Rectal smooth muscle tissue (tissue), 1 donor: ENCODE measurements around the gene LRFN3.
"Not testable (repeated sequence)": the region's sequence is repeated elsewhere in the genome, so short reads cannot be mapped to it uniquely, and the experiment has no call there.

Experiments
- H3K27ac ChIP-seq: one replicate; pipeline ENCODE4 v1.7.0; 2013; ENCODE audit warnings: low read depth, low read length, inconsistent platforms
- H3K27me3 ChIP-seq: one replicate; pipeline ENCODE4 v1.7.0; 2013; ENCODE audit warnings: low read length; ENCODE audit not compliant: control insufficient read depth, insufficient read depth
- H3K36me3 ChIP-seq: one replicate; pipeline ENCODE4 v1.7.0; 2013; ENCODE audit warnings: low read length; ENCODE audit not compliant: control insufficient read depth, insufficient read depth
- H3K4me1 ChIP-seq: one replicate; pipeline ENCODE4 v1.7.0; 2013; ENCODE audit warnings: low read length; ENCODE audit not compliant: control insufficient read depth, insufficient read depth
- H3K4me3 ChIP-seq: one replicate; pipeline ENCODE4 v1.7.0; 2013; ENCODE audit warnings: low read length
- H3K9ac ChIP-seq: one replicate; pipeline ENCODE4 v1.7.0; 2013; ENCODE audit warnings: low read length

Gene LRFN3

DNA sequence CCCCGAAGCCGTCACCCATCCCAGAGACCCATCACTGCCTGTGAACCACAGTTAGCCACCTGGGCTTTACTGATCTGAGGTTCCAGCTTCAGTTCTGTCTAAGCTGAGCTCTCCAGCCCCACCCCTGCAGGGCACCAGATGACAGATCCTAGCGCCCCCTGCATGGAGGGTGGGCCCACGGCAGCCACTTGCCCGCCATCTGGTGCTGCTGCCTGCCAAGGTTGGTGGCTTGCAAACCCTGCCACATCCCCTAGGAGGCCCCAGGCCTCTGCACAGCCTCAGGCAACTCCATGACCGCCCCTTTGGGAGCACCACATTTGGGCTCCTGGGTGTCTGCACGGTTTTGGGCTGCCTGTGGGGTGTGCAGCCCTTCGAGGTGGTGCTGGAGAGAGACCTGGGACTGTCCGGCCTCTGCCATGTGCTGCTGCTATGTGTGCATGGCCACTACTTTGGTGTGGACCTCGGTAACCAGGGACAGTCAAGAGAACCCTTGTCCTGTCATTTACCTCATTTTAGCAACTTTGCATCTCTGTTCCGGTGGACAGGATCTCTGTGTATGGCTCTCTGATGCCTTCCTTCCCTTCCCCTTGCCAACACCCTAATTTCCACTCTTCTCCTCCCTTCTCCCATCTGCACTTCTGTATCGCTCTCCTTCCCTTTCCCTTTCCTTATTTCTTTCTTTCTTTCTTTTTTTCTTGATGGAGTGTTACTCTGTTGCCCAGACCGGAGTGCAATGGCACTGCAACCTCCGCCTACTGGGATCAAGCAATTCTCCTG lies 41.5 kb downstream of the LRFN3 start:
- H3K4me3 ChIP-seq, result no peak overlapping the region
- H3K4me1 ChIP-seq, result no peaks in the 10 kb centered on the region
- no peak overlapping the region for H3K9ac ChIP-seq
- H3K27ac ChIP-seq, result no peak overlapping the region
- H3K36me3 ChIP-seq, result no peaks in the 10 kb centered on the region
- H3K27me3 ChIP-seq, result peaks cover 7% of the 10 kb centered on the region

DNA sequence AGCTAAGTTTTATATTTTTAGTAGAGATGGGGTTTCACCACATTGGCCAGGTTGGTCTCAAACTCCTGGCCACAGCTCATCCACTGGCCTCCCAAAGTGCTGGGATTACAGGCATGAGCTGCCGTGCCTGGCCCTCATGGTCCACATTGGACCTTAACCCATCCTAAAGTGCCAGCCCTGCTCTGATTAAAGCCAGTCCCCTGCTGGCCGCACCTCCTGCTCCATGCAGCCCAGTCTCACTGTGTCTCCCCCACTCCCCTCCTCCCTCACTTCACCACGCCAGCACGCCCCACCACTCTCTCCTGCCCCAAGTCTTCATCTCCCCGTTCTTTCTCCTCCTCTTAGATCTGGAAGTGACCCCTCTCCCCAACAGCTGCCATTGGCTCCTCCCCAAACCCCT lies 42.1 kb downstream of the LRFN3 start:
- Histone ChIP-seq H3K9ac (no peak overlapping the region), H3K27ac (no peak overlapping the region), H3K4me1 (no peaks in the 10 kb centered on the region), H3K27me3 (peaks cover 7% of the 10 kb centered on the region), H3K36me3 (no peaks in the 10 kb centered on the region), H3K4me3 (no peak overlapping the region)

- Histone ChIP-seq H3K9ac (no peak overlapping the region), H3K4me3 (no peak overlapping the region), H3K4me1 (no peaks in the 10 kb centered on the region), H3K36me3 (no peaks in the 10 kb centered on the region), H3K27ac (no peak overlapping the region), H3K27me3 (peaks cover 7% of the 10 kb centered on the region)
Observed at GRCh38 chr19:35978832-35979365, 42.7 kb downstream of the LRFN3 start.

DNA sequence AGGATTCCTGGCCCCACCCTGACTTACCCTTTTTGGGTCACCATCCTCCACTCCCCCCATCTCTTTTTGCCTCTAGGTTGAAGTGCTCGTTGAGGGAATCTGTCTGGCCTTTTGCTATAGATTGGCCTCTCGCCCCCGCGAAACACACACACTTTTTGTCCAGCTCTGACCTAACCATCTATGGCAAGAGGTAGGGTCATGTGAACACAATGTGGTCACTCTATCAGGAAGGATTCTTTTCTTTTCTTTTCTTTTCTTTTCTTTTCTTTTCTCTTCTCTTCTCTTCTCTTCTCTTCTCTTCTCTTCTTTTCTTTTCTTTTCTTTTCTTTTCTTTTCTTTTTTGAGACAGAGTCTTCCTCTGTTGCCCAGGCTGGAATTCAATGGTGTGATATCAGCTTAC lies 44.8 kb downstream of the LRFN3 start:
- not testable (repeated sequence) for H3K36me3 ChIP-seq, H3K4me3 ChIP-seq, H3K27ac ChIP-seq, H3K27me3 ChIP-seq, H3K4me1 ChIP-seq, H3K9ac ChIP-seq

DNA sequence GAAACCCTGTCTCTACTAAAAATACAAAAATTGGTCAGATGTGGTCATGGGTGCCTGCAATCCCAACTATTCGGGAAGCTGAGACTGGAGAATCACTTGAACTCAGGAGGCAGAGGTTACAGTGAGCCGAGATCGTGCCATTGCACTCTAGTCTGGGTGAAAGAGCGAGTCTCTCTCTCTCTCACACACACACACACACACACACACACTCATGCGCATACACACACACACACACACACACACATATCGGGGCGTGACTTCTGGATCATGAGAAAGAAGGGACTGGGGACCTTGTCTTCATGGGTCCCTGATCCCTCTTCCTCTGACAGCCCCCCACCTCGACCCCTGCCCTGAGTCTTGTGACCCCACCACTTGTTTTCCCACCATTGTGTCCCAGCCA lies 47.0 kb downstream of the LRFN3 start:
- H3K4me3 ChIP-seq, result no peak overlapping the region
- H3K36me3 ChIP-seq, result no peaks in the 10 kb centered on the region
- no peak overlapping the region for H3K27ac ChIP-seq
- no peak overlapping the region for H3K9ac ChIP-seq
- H3K4me1 ChIP-seq, result no peaks in the 10 kb centered on the region
- peaks cover 12% of the 10 kb centered on the region for H3K27me3 ChIP-seq

GRCh38 chr19:35986111-35986510 lies 49.9 kb downstream of the LRFN3 start:
- Histone ChIP-seq H3K4me3 (no peak overlapping the region), H3K27ac (no peak overlapping the region)

GRCh38 chr19:35986664-35987570 lies 50.7 kb downstream of the LRFN3 start:
- Histone ChIP-seq H3K27ac (no peak overlapping the region), H3K27me3 (peaks cover 8% of the 10 kb centered on the region), H3K4me1 (no peaks in the 10 kb centered on the region), H3K9ac (no peak overlapping the region), H3K4me3 (no peak overlapping the region), H3K36me3 (no peaks in the 10 kb centered on the region)

More at GRCh38 chr19:35986111-35986510, 49.9 kb downstream of the LRFN3 start:
- Histone ChIP-seq H3K9ac (no peak overlapping the region), H3K27me3 (peaks cover 8% of the 10 kb centered on the region), H3K36me3 (no peaks in the 10 kb centered on the region), H3K4me1 (no peaks in the 10 kb centered on the region)

DNA sequence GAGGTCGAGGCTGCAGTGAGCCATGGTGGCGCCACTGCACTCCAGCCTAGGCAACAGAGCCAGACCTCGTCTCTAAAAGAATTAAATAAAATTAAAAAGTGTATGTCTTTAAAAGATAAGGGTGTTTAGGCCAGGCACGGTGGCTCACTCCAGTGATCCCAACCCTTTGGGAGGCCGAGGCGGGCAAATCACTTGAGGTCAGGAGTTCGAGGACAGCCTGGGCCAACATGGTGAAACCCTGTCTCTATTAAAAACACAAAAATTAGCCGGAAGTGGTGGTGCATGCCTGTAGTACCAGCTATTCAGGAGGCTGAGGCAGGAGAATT lies 51.4 kb downstream of the LRFN3 start:
- H3K4me3 ChIP-seq, result no peak overlapping the region
- no peak overlapping the region for H3K9ac ChIP-seq
- H3K27me3 ChIP-seq, result peaks cover 8% of the 10 kb centered on the region
- H3K27ac ChIP-seq, result no peak overlapping the region
- H3K36me3 ChIP-seq, result no peaks in the 10 kb centered on the region
- H3K4me1 ChIP-seq, result no peaks in the 10 kb centered on the region

DNA sequence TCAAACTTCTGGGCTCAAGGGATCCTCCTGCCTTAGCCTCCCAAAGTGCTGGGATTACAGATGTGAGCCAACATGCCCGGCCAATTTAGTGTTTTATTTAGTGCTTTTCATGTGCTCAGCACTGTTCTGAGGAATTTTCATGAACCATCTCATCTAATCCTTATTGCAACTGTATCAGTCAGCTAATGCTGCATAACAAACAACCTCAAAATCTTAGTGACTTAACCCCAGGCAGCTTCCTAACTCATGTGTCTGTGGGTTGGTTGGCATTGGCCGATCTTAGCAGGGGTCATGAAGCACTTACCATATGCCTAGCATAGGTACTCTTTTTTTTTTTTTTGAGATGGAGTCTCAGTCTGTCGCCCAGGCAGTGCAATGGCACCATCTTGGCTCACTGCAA lies 52.6 kb downstream of the LRFN3 start:
- H3K27me3 ChIP-seq, result peaks cover 8% of the 10 kb centered on the region
- H3K9ac ChIP-seq, result no peak overlapping the region
- H3K27ac ChIP-seq, result no peak overlapping the region
- no peaks in the 10 kb centered on the region for H3K36me3 ChIP-seq
- no peaks in the 10 kb centered on the region for H3K4me1 ChIP-seq
- no peak overlapping the region for H3K4me3 ChIP-seq

DNA sequence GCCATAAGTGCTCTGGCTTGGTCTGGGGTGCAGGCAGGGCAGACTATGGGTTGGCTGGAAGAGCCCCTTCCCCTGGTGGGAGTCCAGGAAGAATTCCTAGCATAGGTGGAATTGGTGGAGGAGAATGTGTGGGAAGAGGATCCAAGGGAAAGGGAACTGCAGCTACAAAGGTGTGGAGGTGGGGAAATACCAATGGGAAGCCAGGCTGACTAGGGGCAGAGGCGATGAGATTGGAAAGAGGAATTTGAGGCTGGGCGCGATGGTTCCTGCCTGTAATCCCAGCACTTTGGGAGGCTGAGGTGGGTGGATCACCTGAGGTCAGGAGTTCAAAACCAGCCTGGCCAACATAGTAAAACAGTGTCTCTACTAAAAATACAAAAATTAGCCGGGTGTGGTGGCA lies 54.0 kb downstream of the LRFN3 start:
- Histone ChIP-seq H3K27me3 (peaks cover 8% of the 10 kb centered on the region), H3K27ac (no peak overlapping the region), H3K4me1 (peaks cover 3% of the 10 kb centered on the region), H3K36me3 (no peaks in the 10 kb centered on the region), H3K9ac (no peak overlapping the region), H3K4me3 (no peak overlapping the region)

- peaks cover 6% of the 10 kb centered on the region for H3K27me3 ChIP-seq
- no peaks in the 10 kb centered on the region for H3K36me3 ChIP-seq
- H3K4me3 ChIP-seq, result no peak overlapping the region
- no peak overlapping the region for H3K9ac ChIP-seq
- H3K27ac ChIP-seq, result no peak overlapping the region
- peaks cover 6% of the 10 kb centered on the region for H3K4me1 ChIP-seq
Observed at GRCh38 chr19:35990771-35991730, 54.9 kb downstream of the LRFN3 start.
